Ovary (tissue), 9 donors: Measurements from ENCODE around the gene BRMS1. TPM values are rescaled to one million over a fixed set of nuclear protein-coding genes. Genes with fewer than 3 reads are reported as not detected.

ENCODE experiments used
- DNase-seq, 5 donors: peaks; one replicate each; pipeline ENCODE4 v3.0.0-alpha.2; 2019 to 2020
- H3K27ac ChIP-seq, 2 donors: fragments of 200-600 bp; one replicate each; pipeline versions ENCODE4 v1.5.1 to v1.8.0; 2019 to 2022
- H3K27me3 ChIP-seq: fragments of 200-600 bp; one replicate; pipeline ENCODE4 v1.8.0; 2022
- H3K36me3 ChIP-seq: fragments of 200-600 bp; sonication (generic); one replicate; pipeline ENCODE4 v1.5.1; 2019
- H3K4me1 ChIP-seq: one replicate; pipeline ENCODE4 v1.8.1; 2013; ENCODE audit warnings: mild to moderate bottlenecking, moderate library complexity; ENCODE audit not compliant: insufficient read depth
- H3K4me3 ChIP-seq: fragments of 200-600 bp; sonication (generic); one replicate; pipeline ENCODE4 v1.5.1; 2017
- H3K9me3 ChIP-seq, 2 donors: fragments of 200-600 bp in 1 of 2; sonication (generic) in 1 of 2; one replicate each; pipeline versions ENCODE4 v1.5.1 to v1.8.1; 2013 to 2019; ENCODE audit warnings: mild to moderate bottlenecking in 1 of 2, moderate library complexity in 1 of 2
- EP300 ChIP-seq: sonication (generic); formaldehyde crosslinking; IDR thresholded peaks from one replicate; pipeline ENCODE4 v1.6.1; 2017; ENCODE audit warnings: antibody characterized with exemption
- POLR2A ChIP-seq: fragments of 450-650 bp; IDR thresholded peaks from one replicate; pipeline ENCODE4 v1.6.1; 2017; ENCODE audit warnings: antibody characterized with exemption, mild to moderate bottlenecking, moderate library complexity
- WGBS, 3 donors: extraction: QIAGEN DNeasy Blood & Tissue Kit in 1 of 3; methylation state at CpG; one replicate each; pipeline versions ENCODE4 v1.1.5 to v1.1.7; 2013 to 2017; 5-methylcytosine and 5-hydroxymethylcytosine counted together
- intact Hi-C, 4 donors: fragments of 100-400 bp; cut with DNase I; formaldehyde crosslinking; loops; one replicate each; pipeline versions ENCODE4 v1.11.0 to v1.15.1; 2022 to 2023
- polyA plus RNA-seq, 2 donors: library from polyadenylated mRNA; stranded (reverse); fragments of 200-250 nt in 1 of 2; fragments of 350-450 nt in 1 of 2; fragmentation: Illumina TruSeq in 1 of 2; extraction: RNeasy Lipid Tissue Mini Kit (QIAGEN cat#74804) in 1 of 2; gene quantifications; one replicate each; pipeline ENCODE4 v1.2.3, GENCODE V29; 2013 to 2014
- total RNA-seq, 7 donors: library from RNA; depleted of rRNA in 2 of 7; stranded (reverse); fragments of >200 nt in 2 of 7; fragmentation: NEBNext Ultra II Directional in 3 of 7; extraction: Animal tissue kit (Norgen Biotek cat#: 25700) in 3 of 7; gene quantifications; one replicate each; pipeline versions ENCODE4 v1.1.0 to v1.2.4, GENCODE V29; 2016 to 2023
- TF ChIP-seq, protein P1 (sequence below), 3 donors: fragments of 450-650 bp in 2 of 3; fragments of 200-600 bp in 1 of 3; IDR thresholded peaks; one replicate each; pipeline versions ENCODE4 v1.5.1 to v1.8.0; 2016 to 2022; ENCODE audit warnings: antibody characterized with exemption in 3 of 3, mild to moderate bottlenecking in 1 of 3
- donor health status: DM: no; HTN: no; CAD: no; lungs with moderate emphysema.
- donor health status: DM: no; HTN: no; CAD: no.
- donor health status: Bipolar disorder and iron deficiency.
- donor health status: DM: yes; HTN: yes; CAD: no.
- donor health status: DM: no; HTN: no; CAD: no.
- donor health status: DM: yes; HTN: yes; CAD: no.

The BRMS1 gene
- total and polyA plus RNA-seq, 9 donors, result 17.5 to 32.2 (median 23.4) TPM

DNA sequence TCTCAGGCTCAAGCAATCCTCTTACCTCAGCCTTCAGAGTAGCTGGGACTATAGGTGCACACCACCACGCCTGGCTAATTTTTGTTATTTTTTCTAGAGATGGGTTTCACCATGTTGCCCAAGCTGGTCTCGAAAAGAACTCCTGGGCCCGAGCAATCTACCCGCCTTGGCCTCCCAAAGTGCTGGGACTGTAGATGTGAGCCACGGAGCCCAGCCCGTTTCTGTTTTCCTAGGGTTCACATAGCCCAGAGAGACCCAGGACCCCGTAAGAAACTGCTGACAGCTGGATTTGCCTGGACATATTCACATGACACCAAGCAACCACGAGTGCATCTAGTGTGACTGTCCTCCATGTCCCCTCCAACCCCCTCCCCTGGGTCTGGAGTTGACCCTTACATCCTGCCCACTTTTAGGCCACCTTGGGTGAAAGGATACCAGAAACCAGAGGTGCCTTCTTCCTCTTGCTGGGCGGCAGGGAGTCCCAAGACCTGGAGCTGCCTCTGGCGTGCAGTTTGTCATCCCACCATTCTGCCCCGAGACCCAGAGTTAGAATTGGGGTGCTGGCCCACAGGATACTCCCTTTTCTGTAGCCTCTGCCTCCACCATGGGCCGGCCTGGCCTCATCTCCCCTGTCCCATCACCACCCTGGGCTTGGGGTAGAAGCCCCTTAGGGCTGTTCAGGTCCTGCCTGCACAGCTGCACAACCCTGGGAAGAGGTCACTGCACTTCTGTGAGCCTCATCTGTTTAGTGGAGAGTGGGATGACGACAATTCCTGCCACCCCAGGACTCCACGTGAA is 5.0 kb downstream of the BRMS1 start:
- intact Hi-C loops, result loop anchor here in 1 of 4 donors (10.0 kb wide), 1 partner anchor 55 kb away; the partner anchor contains the start of gene YIF1A
- Histone ChIP-seq H3K27me3 (no peaks in the 10 kb centered on the region), H3K9me3 (no peaks in the 10 kb centered on the region), H3K4me1 (peaks cover 13% of the 10 kb centered on the region), H3K4me3 (no peak overlapping the region), H3K27ac (no peak overlapping the region), H3K36me3 (no peaks in the 10 kb centered on the region)
- DNase-seq, result peak in 1 of 5 donors; percentile 27
- 77 to 80% (median 77%) methylated on average over 14 of the region's 14 CpGs for WGBS, 3 donors
- no peak for TF ChIP-seq EP300
- TF ChIP-seq, protein P1, sequence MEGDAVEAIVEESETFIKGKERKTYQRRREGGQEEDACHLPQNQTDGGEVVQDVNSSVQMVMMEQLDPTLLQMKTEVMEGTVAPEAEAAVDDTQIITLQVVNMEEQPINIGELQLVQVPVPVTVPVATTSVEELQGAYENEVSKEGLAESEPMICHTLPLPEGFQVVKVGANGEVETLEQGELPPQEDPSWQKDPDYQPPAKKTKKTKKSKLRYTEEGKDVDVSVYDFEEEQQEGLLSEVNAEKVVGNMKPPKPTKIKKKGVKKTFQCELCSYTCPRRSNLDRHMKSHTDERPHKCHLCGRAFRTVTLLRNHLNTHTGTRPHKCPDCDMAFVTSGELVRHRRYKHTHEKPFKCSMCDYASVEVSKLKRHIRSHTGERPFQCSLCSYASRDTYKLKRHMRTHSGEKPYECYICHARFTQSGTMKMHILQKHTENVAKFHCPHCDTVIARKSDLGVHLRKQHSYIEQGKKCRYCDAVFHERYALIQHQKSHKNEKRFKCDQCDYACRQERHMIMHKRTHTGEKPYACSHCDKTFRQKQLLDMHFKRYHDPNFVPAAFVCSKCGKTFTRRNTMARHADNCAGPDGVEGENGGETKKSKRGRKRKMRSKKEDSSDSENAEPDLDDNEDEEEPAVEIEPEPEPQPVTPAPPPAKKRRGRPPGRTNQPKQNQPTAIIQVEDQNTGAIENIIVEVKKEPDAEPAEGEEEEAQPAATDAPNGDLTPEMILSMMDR (IDR thresholded peaks at IDR 0.05), result no peak
- TF ChIP-seq POLR2A, result no peak

DNA sequence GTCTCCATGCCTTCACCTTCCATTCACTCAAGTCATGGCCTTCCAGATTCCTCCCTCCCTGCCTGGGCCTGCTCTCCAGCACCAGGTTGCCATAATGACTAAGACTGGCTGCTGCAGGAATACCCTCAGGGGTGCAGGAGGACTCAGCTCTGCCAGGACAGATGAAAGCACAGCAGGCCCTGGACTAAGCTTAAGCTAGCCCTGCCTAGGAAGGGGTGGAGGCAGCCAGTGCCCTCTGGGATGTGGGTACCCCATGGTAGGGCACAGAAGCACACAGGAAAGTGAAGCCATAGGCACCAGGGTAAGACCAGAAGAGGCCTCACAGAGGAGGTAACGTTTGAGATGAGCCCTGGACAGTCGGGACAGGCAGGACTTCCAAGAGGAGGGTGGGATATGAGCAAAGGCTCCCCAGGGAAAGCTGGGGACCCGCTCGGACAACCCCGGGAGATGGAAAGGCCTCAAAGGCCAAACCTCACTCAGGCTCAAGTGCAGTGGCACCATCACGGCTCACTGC is 5.7 kb downstream of the BRMS1 start:
- H3K4me3 ChIP-seq, result no peak overlapping the region
- H3K36me3 ChIP-seq, result no peaks in the 10 kb centered on the region
- intact Hi-C loops, result loop anchor here in 1 of 4 donors (10.0 kb wide), 1 partner anchor 54 kb away; the partner anchor contains the start of gene YIF1A
- no peaks in the 10 kb centered on the region for H3K9me3 ChIP-seq
- no peaks in the 10 kb centered on the region for H3K27me3 ChIP-seq
- DNase-seq, result no peak
- no peak for TF ChIP-seq EP300
- no peak overlapping the region for H3K27ac ChIP-seq
- peaks cover 13% of the 10 kb centered on the region for H3K4me1 ChIP-seq
- 83 to 87% (median 85%) methylated on average over 6 of the region's 6 CpGs for WGBS, 3 donors

DNA sequence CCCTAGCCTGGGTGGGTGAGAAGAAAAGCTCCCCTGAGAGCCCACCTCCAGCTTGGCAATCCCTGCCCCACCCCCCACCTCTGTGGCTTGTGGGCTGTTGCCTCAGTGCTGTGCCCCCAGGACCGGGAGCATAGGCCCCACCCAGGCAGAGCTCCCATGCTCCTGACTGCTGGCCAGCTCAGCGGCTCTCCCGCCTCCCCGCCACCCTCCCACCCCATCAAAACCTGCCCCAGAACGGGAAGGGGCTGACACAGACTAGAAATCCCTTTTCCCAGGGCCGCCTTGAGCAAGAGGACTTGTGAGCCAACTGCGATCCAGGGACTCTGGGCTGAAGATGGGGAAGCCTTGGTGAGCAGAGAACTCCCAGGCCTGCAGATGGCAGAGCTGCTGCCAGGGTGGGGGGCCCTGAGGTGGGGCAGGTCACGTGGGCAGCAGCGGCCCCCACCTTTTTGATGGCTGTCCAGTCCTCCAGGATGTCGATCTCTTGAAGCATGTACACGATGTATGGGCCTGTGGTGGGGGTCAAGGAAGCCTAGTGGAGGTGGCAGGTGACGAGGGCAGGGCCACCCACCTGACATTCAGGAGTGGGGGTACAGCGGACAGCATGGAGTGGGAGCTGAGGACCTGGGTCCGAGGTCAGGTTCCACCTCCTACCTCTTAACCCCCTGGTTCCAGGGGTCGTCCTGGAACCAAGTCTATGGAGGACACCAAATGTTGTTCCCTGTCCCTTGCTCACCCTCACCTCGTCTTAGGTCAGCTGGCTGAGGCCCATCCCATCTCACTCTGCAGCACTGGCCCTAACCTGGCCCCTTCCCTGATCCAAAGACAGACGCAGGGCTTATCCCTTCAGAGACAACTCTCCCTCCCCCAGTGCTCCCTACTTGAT is 6.4 kb downstream of the BRMS1 start:
- intact Hi-C loops, result loop anchor here in 1 of 4 donors (10.0 kb wide), 1 partner anchor 54 kb away; the partner anchor contains the start of gene YIF1A
- Histone ChIP-seq H3K4me3 (no peak overlapping the region), H3K36me3 (no peaks in the 10 kb centered on the region), H3K27me3 (no peaks in the 10 kb centered on the region), H3K27ac (no peak overlapping the region), H3K9me3 (no peaks in the 10 kb centered on the region), H3K4me1 (peaks cover 13% of the 10 kb centered on the region)
- no peak for TF ChIP-seq EP300
- no peak for TF ChIP-seq POLR2A
- TF ChIP-seq, protein P1 (IDR thresholded peaks at IDR 0.05), result no peak
- peak in 1 of 5 donors; percentile 37 for DNase-seq
- WGBS, 3 donors, result 71 to 77% (median 73%) methylated on average over 17 of the region's 17 CpGs

DNA sequence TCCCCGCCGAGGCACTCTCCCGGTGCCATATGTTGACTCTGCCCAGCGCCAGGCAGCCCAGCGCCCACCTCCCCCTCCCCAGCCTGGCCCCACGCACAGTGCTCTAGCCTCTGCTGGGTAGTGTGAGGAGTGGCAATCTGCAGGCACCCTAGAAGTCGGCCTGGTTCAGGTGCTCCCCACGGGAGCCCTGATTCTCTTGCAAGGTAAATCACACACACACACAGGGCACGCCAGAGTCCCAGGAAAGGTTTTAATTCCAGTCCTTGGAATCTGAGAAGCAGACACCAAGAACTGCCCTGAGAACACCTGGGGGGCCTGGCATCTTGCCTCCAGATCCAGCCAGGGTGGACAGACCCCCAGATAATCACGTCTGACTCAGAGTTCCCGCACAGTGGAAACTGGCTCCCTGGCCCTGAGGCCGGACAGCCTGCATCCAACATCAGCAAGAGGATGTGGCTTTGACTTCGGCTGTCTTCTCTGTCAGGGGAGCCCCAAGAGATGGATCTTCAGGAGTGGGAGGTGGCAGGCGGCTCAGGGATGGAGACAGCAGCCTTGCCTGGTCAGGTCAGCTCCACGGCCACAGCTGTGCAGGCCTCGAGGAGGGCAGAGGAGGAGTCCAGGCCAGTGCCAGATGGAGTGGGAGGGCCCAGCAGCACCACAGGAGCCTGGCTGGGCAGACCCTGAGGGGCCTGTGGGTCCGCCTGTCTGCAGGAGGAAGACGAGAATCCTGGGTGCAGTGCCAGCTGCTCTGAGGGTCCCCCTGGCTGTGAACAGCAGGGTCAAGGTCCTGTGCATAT is 7.6 kb downstream of the BRMS1 start:
- DNase-seq, result peak in 2 of 5 donors; percentile 32 to 49
- H3K9me3 ChIP-seq, result no peaks in the 10 kb centered on the region
- peaks cover 13% of the 10 kb centered on the region for H3K4me1 ChIP-seq
- no peak overlapping the region for H3K4me3 ChIP-seq
- WGBS, 3 donors, result 38 to 41% (median 40%) methylated on average over 11 to 18 of the region's 18 CpGs
- H3K27ac ChIP-seq, result peak overlapping the region in 1 of 2 donors; percentile 5
- no peaks in the 10 kb centered on the region for H3K27me3 ChIP-seq
- no peaks in the 10 kb centered on the region for H3K36me3 ChIP-seq
- intact Hi-C loops, result loop anchor here in 1 of 4 donors (10.0 kb wide), 1 partner anchor 52 kb away; the partner anchor contains the start of gene YIF1A
- TF ChIP-seq POLR2A, result no peak
- TF ChIP-seq, protein P1 (IDR thresholded peaks at IDR 0.05), result no peak
- TF ChIP-seq EP300, result no peak
